Tibial nerve (tissue), 4 donors: ENCODE results near the gene SRRD. TPM values are rescaled to one million over a fixed set of nuclear protein-coding genes. Genes with fewer than 3 reads are reported as not detected.

Source experiments
- DNase-seq, 2 donors: peaks; one replicate each; pipeline ENCODE4 v3.0.0-alpha.2; 2019; ENCODE audit warnings: low spot score in 2 of 2
- H3K27ac ChIP-seq, 4 donors: fragments of 200-600 bp; sonication (generic) in 3 of 4; one replicate each; pipeline ENCODE4 v1.5.1; 2017 to 2019; ENCODE audit warnings: mild to moderate bottlenecking in 1 of 4
- H3K27me3 ChIP-seq, 2 donors: fragments of 200-600 bp; sonication (generic) in 1 of 2; one replicate each; pipeline versions ENCODE4 v1.5.1 to v1.6.0; 2017 to 2019
- H3K36me3 ChIP-seq, 3 donors: fragments of 200-600 bp; sonication (generic); one replicate each; pipeline ENCODE4 v1.5.1; 2018 to 2019
- H3K4me1 ChIP-seq, 4 donors: fragments of 200-600 bp; sonication (generic) in 3 of 4; one replicate each; pipeline ENCODE4 v1.5.1; 2017 to 2019
- H3K4me3 ChIP-seq, 4 donors: fragments of 200-600 bp; sonication (generic) in 3 of 4; one replicate each; pipeline ENCODE4 v1.5.1; 2017 to 2019; ENCODE audit warnings: mild to moderate bottlenecking in 1 of 4, moderate library complexity in 1 of 4
- H3K9me3 ChIP-seq, 4 donors: fragments of 200-600 bp; sonication (generic) in 3 of 4; one replicate each; pipeline ENCODE4 v1.5.1; 2017 to 2019
- CTCF ChIP-seq, 5 experiments: fragments of 200-600 bp in 3 of 5; fragments of 450-650 bp in 2 of 5; sonication (generic) in 3 of 5; IDR thresholded peaks; one replicate each; pipeline ENCODE4 v1.5.1; 2016 to 2019; ENCODE audit warnings: antibody characterized with exemption in 5 of 5, mild to moderate bottlenecking in 3 of 5, moderate library complexity in 2 of 5
- EP300 ChIP-seq, 2 donors: sonication (generic); formaldehyde crosslinking; IDR thresholded peaks; one replicate each; pipeline ENCODE4 v1.6.1; 2017; ENCODE audit warnings: antibody characterized with exemption in 2 of 2, mild to moderate bottlenecking in 1 of 2
- POLR2A ChIP-seq, 2 donors: fragments of 450-650 bp; IDR thresholded peaks; one replicate each; pipeline ENCODE4 v1.6.1; 2017; ENCODE audit warnings: antibody characterized with exemption in 2 of 2, mild to moderate bottlenecking in 2 of 2, moderate library complexity in 2 of 2
- WGBS, 2 donors: methylation state at CpG; one replicate each; pipeline ENCODE4 v1.1.5; 2018; 5-methylcytosine and 5-hydroxymethylcytosine counted together
- total RNA-seq, 4 donors: library from RNA; depleted of rRNA; stranded (reverse); fragments of >200 nt; gene quantifications; one replicate each; pipeline ENCODE4 v1.1.0, GENCODE V29; 2016

SRRD gene
- total RNA-seq, 4 donors from 2014 or later, result 9.0 to 17.7 (median 10.4) TPM

- H3K36me3 ChIP-seq, result peaks cover 17 to 98% (median 33%) of the 10 kb centered on the region in 3 donors
- TF ChIP-seq POLR2A (IDR thresholded peaks at IDR 0.05) (no peak), EP300 (IDR thresholded peaks at IDR 0.05) (no peak)
- 84 to 91% methylated on average over 5 of the region's 5 CpGs for whole genome bisulfite sequencing, 2 donors
Observed at GRCh38 chr22:26471522-26471921, 12.2 kb upstream of the SRRD start.

GRCh38 chr22:26474682-26475081 lies 9.0 kb upstream of the SRRD start:
- Histone ChIP-seq H3K27me3 (no peaks in the 10 kb centered on the region), H3K4me1 (peaks cover 0 to 31% (median 2%) of the 10 kb centered on the region in 4 donors), H3K36me3 (peaks cover 4 to 93% (median 33%) of the 10 kb centered on the region in 3 donors), H3K4me3 (no peak overlapping the region), H3K27ac (no peak overlapping the region), H3K9me3 (no peaks in the 10 kb centered on the region)
- no peak for TF ChIP-seq EP300 (IDR thresholded peaks at IDR 0.05)
- no peak for TF ChIP-seq CTCF (IDR thresholded peaks at IDR 0.05)
- TF ChIP-seq POLR2A (IDR thresholded peaks at IDR 0.05), result no peak
- no peak for DNase-seq

More at GRCh38 chr22:26471522-26471921, 12.2 kb upstream of the SRRD start:
- Histone ChIP-seq H3K27me3 (no peaks in the 10 kb centered on the region), H3K4me3 (no peak overlapping the region), H3K27ac (no peak overlapping the region), H3K9me3 (no peaks in the 10 kb centered on the region), H3K4me1 (peaks cover 0 to under 1% (median 0%) of the 10 kb centered on the region in 4 donors)
- DNase-seq, result no peak

GRCh38 chr22:26476705-26477340 lies 6.9 kb upstream of the SRRD start:
- Histone ChIP-seq H3K4me1 (peaks cover 0 to 52% (median 19%) of the 10 kb centered on the region in 4 donors), H3K36me3 (peaks cover 0 to 81% (median 15%) of the 10 kb centered on the region in 3 donors), H3K4me3 (no peak overlapping the region), H3K27ac (peak overlapping the region in 1 of 4 donors; percentile 38), H3K27me3 (no peaks in the 10 kb centered on the region), H3K9me3 (no peaks in the 10 kb centered on the region)
- no peak for TF ChIP-seq POLR2A (IDR thresholded peaks at IDR 0.05)
- WGBS, 2 donors, result 53 to 57% methylated on average over 4 of the region's 4 CpGs
- DNase-seq, result no peak

- no peaks in the 10 kb centered on the region for H3K9me3 ChIP-seq
- peaks cover 0 to 57% (median 22%) of the 10 kb centered on the region in 4 donors for H3K4me1 ChIP-seq
- H3K27me3 ChIP-seq, result no peaks in the 10 kb centered on the region
- no peak for DNase-seq
- peak overlapping the region in 1 of 4 donors; percentile 38 for H3K27ac ChIP-seq
- 21 to 35% methylated on average over 4 of the region's 4 CpGs for WGBS, 2 donors
- H3K36me3 ChIP-seq, result peaks cover 0 to 76% (median 10%) of the 10 kb centered on the region in 3 donors
- TF ChIP-seq EP300 (IDR thresholded peaks at IDR 0.05) (no peak), POLR2A (IDR thresholded peaks at IDR 0.05) (no peak), CTCF (IDR thresholded peaks at IDR 0.05) (no peak)
- no peak overlapping the region for H3K4me3 ChIP-seq
Observed at GRCh38 chr22:26477341-26477731, 6.3 kb upstream of the SRRD start.

GRCh38 chr22:26479043-26479791 lies 4.5 kb upstream of the SRRD start:
- TF ChIP-seq POLR2A (IDR thresholded peaks at IDR 0.05), result no peak
- no peak for TF ChIP-seq EP300 (IDR thresholded peaks at IDR 0.05)
- no peak for TF ChIP-seq CTCF (IDR thresholded peaks at IDR 0.05)
- Histone ChIP-seq H3K4me1 (peaks cover 0 to 68% (median 32%) of the 10 kb centered on the region in 4 donors), H3K9me3 (no peaks in the 10 kb centered on the region), H3K27ac (peak overlapping the region in 3 of 4 donors; percentile 31 to 70 (median 55)), H3K4me3 (peak overlapping the region in 3 of 4 donors; percentile 6 to 17 (median 9)), H3K27me3 (no peaks in the 10 kb centered on the region), H3K36me3 (peaks cover 0 to 57% (median 8%) of the 10 kb centered on the region in 3 donors)
- DNase-seq, result no peak
- 31 to 40% methylated on average over 12 of the region's 12 CpGs for WGBS, 2 donors
